Activated CD8-positive, alpha-beta memory T cell treated with anti-CD3 and anti-CD28 coated beads for 24 hours (primary cell): ENCODE results near the gene SYNE1.
A peak's percentile ranks its signal among the peaks of the same experiment; 100 is the strongest.
"Not testable (repeated sequence)": the region's sequence is repeated elsewhere in the genome, so short reads cannot be mapped to it uniquely, and the experiment has no call there.

Experiments used
- DNase-seq: peaks from one replicate; pipeline ENCODE4 v3.0.0-alpha.2; 2020

SYNE1 gene

GRCh38 chr6:152364866-152365265, 272.3 kb downstream of the SYNE1 start:
- DNase-seq, result no peak

- DNase-seq, result no peak
Observed at GRCh38 chr6:152360034-152360433, 277.1 kb downstream of the SYNE1 start.

- no peak for DNase-seq
Observed at GRCh38 chr6:152356662-152357061, 280.5 kb downstream of the SYNE1 start.

- DNase-seq, result no peak
Observed at GRCh38 chr6:152356016-152356415, 281.1 kb downstream of the SYNE1 start.

- DNase-seq, result no peak
Observed at GRCh38 chr6:152355166-152355565, 282.0 kb downstream of the SYNE1 start.

- no peak for DNase-seq
Observed at GRCh38 chr6:152353440-152353839, 283.7 kb downstream of the SYNE1 start.

GRCh38 chr6:152351742-152352141, 285.4 kb downstream of the SYNE1 start:
- DNase-seq, result no peak

GRCh38 chr6:152351110-152351509, 286.1 kb downstream of the SYNE1 start:
- DNase-seq, result no peak

GRCh38 chr6:152348116-152348515, 289.0 kb downstream of the SYNE1 start:
- DNase-seq, result no peak

GRCh38 chr6:152343735-152344360, 293.3 kb downstream of the SYNE1 start:
- no peak for DNase-seq

- DNase-seq, result no peak
Observed at GRCh38 chr6:152341596-152341995, 295.6 kb downstream of the SYNE1 start.

GRCh38 chr6:152338335-152339125, 298.6 kb downstream of the SYNE1 start:
- DNase-seq, result peak; percentile 80

- no peak for DNase-seq
Observed at GRCh38 chr6:152334555-152334954, 302.6 kb downstream of the SYNE1 start.

GRCh38 chr6:152330961-152331360, 306.2 kb downstream of the SYNE1 start:
- no peak for DNase-seq

- no peak for DNase-seq
Observed at GRCh38 chr6:152329638-152330448, 307.3 kb downstream of the SYNE1 start.

GRCh38 chr6:152328200-152328599, 309.0 kb downstream of the SYNE1 start:
- not testable (repeated sequence) for DNase-seq

- DNase-seq, result no peak
Observed at GRCh38 chr6:152323376-152323775, 313.8 kb downstream of the SYNE1 start.

GRCh38 chr6:152318278-152318677, 318.9 kb downstream of the SYNE1 start:
- no peak for DNase-seq

- no peak for DNase-seq
Observed at GRCh38 chr6:152316024-152316423, 321.1 kb downstream of the SYNE1 start.

GRCh38 chr6:152314483-152314832, 322.7 kb downstream of the SYNE1 start:
- DNase-seq, result no peak

GRCh38 chr6:152313542-152314482, 323.4 kb downstream of the SYNE1 start:
- no peak for DNase-seq

- no peak for DNase-seq
Observed at GRCh38 chr6:152312434-152312833, 324.7 kb downstream of the SYNE1 start.
